DND-41 (cell line): ENCODE results near the gene FTO.

Experiments used
- EZH2 ChIP-seq: IDR thresholded peaks from 3 replicates; pipeline ENCODE4 v1.6.1; 2012; ENCODE audit warnings: borderline replicate concordance, low read depth, mild to moderate bottlenecking, moderate library complexity, low read length, inconsistent platforms; ENCODE audit not compliant: severe bottlenecking
- TF ChIP-seq, protein P1 (sequence below): IDR thresholded peaks from 2 replicates; pipeline ENCODE4 v1.5.1; 2012; ENCODE audit warnings: borderline replicate concordance, low read length, moderate library complexity, mild to moderate bottlenecking; ENCODE audit not compliant: poor library complexity, severe bottlenecking; ENCODE audit errors: extremely low read depth

DNA sequence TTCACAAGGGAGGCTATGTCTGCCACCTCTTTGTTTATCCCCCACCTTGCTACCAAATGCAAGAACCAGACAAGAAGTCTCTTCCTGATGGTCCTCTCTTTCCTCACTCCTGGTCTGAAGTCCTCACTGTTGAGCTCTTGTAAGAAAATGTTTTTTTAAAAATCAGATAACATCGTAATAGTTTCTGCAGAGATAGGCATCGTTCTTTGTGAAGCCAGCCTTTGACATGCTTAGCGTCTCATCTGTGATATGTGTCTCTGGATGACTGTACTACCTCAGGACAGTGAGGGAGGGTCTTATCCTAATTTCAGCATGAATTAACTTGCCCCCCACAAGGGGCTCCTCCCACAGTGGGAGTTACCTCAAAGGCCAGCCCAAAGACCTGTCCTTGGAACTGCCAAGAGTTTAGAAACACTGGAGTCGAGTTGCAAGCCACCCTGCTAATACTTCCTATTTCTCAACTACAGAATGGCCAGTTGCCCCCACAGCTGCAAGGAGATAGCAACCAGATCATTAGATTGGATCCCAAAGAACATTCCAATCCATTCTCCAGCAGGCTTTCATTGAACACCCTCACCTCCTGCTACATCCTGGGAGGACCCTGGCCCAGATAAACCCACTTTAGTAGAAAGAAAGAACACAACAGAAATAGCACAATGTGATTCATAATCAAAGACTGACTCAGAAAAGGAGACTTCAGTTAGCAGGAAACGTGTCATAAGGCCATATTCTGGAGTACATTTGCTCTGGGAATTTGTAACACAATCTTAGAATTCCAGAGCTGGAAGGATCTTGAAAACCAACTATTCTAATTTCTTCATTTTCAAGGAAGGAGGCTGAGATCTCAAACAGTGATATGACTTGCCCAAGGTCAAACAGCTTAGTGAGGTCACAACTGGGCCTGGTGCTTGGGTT is 431.7 kb downstream of the FTO start:
- TF ChIP-seq, protein P1, sequence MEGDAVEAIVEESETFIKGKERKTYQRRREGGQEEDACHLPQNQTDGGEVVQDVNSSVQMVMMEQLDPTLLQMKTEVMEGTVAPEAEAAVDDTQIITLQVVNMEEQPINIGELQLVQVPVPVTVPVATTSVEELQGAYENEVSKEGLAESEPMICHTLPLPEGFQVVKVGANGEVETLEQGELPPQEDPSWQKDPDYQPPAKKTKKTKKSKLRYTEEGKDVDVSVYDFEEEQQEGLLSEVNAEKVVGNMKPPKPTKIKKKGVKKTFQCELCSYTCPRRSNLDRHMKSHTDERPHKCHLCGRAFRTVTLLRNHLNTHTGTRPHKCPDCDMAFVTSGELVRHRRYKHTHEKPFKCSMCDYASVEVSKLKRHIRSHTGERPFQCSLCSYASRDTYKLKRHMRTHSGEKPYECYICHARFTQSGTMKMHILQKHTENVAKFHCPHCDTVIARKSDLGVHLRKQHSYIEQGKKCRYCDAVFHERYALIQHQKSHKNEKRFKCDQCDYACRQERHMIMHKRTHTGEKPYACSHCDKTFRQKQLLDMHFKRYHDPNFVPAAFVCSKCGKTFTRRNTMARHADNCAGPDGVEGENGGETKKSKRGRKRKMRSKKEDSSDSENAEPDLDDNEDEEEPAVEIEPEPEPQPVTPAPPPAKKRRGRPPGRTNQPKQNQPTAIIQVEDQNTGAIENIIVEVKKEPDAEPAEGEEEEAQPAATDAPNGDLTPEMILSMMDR: no peak
- no peak for TF ChIP-seq EZH2
